ENCODE results near the gene SLC29A1. TPM values are rescaled to one million over a fixed set of nuclear protein-coding genes. Genes with fewer than 3 reads are reported as not detected.

SLC29A1 gene
- total and polyA plus RNA-seq, 2 of the 8 experiments (the other 6 are each of a cell fraction or from before 2014, with no cell fraction given), result 187 to 558 TPM

GRCh38 chr6:44207966-44208365, 15.4 kb upstream of the SLC29A1 start:
- no peak overlapping the region for H3K56ac ChIP-seq (replicated peaks; ENCODE audit: insufficient read length, low read depth, low read length)
- no peak overlapping the region for H4K8ac ChIP-seq (ENCODE audit: extremely low read depth, insufficient read depth, low read length)
- FAIRE-seq (no peak), DNase-seq (ENCODE audit: low read depth in 1 of 2, low spot score in 2 of 2) (no peak)
- peaks cover 8 to 17% (median 14%) of the 10 kb centered on the region in 4 experiments for H3K4me1 ChIP-seq (replicated peaks in 1 of 4; ENCODE audit: control insufficient read depth in 3 of 4, insufficient read depth in 4 of 4, low read length in 3 of 4)
- no peak overlapping the region for H3K18ac ChIP-seq (ENCODE audit: extremely low read depth, low read length)
- WGBS, 2 experiments (ENCODE audit: extremely low coverage in 1 of 2, insufficient coverage in 1 of 2, insufficient read length in 1 of 2, insufficient replicate concordance in 2 of 2, low coverage in 1 of 2, low lambda C conversion rate in 2 of 2, missing lambda C conversion rate in 1 of 2), result 86% methylated on average over 6 of the region's 6 CpGs; no CpG with 5 or more reads in 1 of the 2 experiments
- ChIA-PET CTCF (ENCODE audit: partially characterized antibody) (interaction anchor here (0.9 to 8.0 kb wide), 11 partner anchors 14 to 224 kb away, joined by 3 to 51 read pairs (median 5); partner anchors contain the start of gene SLC29A1), POLR2A (ENCODE audit: partially characterized antibody) (interaction anchor here (0.6 to 3.4 kb wide), 5 partner anchors 11 to 50 kb away, joined by 3 to 16 read pairs (median 4); partner anchors contain the start of genes CAPN11 and HSP90AB1)
- TF ChIP-seq BCL11A (IDR thresholded peaks at IDR 0.05; ENCODE audit: low read depth in 2 of 2, low read length in 2 of 2), result no peak
- TF ChIP-seq NANOG (IDR thresholded peaks at IDR 0.05; ENCODE audit: insufficient read depth, low read depth, low read length, poor library complexity, severe bottlenecking), result no peak
- no peak for TF ChIP-seq CTCF (IDR thresholded peaks at IDR 0.05; ENCODE audit: control extremely low read depth in 1 of 3, insufficient read depth in 1 of 3, low read depth in 1 of 3, low read length in 3 of 3)
- H4K91ac ChIP-seq (replicated peaks; ENCODE audit: insufficient read length, low read length), result no peak overlapping the region
- no peak overlapping the region for H4K5ac ChIP-seq (ENCODE audit: insufficient read length, low read depth, low read length)
- no peak overlapping the region for H2AFZ ChIP-seq (ENCODE audit: low read length)
- no peaks in the 10 kb centered on the region for H3K79me1 ChIP-seq (ENCODE audit: low read depth, low read length)
- H3K79me2 ChIP-seq (ENCODE audit: control insufficient read depth in 1 of 2, insufficient read depth in 2 of 2, low read length in 2 of 2), result no peaks in the 10 kb centered on the region
- H3K23me2 ChIP-seq (ENCODE audit: low read depth, low read length), result no peaks in the 10 kb centered on the region; the same call in 1 of the 2 replicates
- H3K36me3 ChIP-seq (ENCODE audit: control insufficient read depth in 2 of 4, insufficient read depth in 4 of 4, low read length in 3 of 4), result no peaks in the 10 kb centered on the region
- peak overlapping the region; percentile 80; the same call in 1 of the 2 replicates for H2BK20ac ChIP-seq (ENCODE audit: low read length)
- H3K4me2 ChIP-seq (ENCODE audit: insufficient read depth in 1 of 2, low read depth in 2 of 2, low read length in 2 of 2), result no peak overlapping the region
- H3K23ac ChIP-seq (ENCODE audit: insufficient read length), result no peak overlapping the region
- no peak overlapping the region for H3K14ac ChIP-seq (ENCODE audit: insufficient read length)
- no peaks in the 10 kb centered on the region for H3K27me3 ChIP-seq (replicated peaks in 1 of 4; ENCODE audit: control insufficient read depth in 3 of 4, extremely low read depth in 1 of 4, insufficient read depth in 3 of 4, low read length in 3 of 4)
- no peaks in the 10 kb centered on the region for H4K20me1 ChIP-seq (replicated peaks in 1 of 2; ENCODE audit: control insufficient read depth in 1 of 2, insufficient read depth in 2 of 2, low read length in 2 of 2)
- H2BK120ac ChIP-seq (replicated peaks; ENCODE audit: low read depth, low read length), result no peak overlapping the region
- H2BK12ac ChIP-seq (ENCODE audit: low read depth, low read length), result peak overlapping the region; percentile 11; the same call in 1 of the 2 replicates
- no peak overlapping the region for H3K27ac ChIP-seq (ENCODE audit: low read depth, low read length)
- H3K9ac ChIP-seq (replicated peaks in 1 of 4; ENCODE audit: extremely low read depth in 1 of 4, low read depth in 3 of 4, low read length in 3 of 4), result no peak overlapping the region
- H2AK5ac ChIP-seq (ENCODE audit: low read depth, low read length), result no peak overlapping the region
- H3K4ac ChIP-seq (replicated peaks; ENCODE audit: insufficient read length, low read depth, low read length), result no peak overlapping the region
- H3K9me3 ChIP-seq (ENCODE audit: insufficient read depth in 2 of 2, low read depth in 1 of 2, low read length in 1 of 2), result no peaks in the 10 kb centered on the region
- no peak overlapping the region for H3K4me3 ChIP-seq (ENCODE audit: extremely low read depth in 1 of 4, insufficient read depth in 2 of 4, low read depth in 3 of 4, low read length in 4 of 4)
- H2BK5ac ChIP-seq (ENCODE audit: low read depth, low read length), result no peak overlapping the region; the same call in 1 of the 2 replicates
- H2BK15ac ChIP-seq (ENCODE audit: low read length), result 0 out of 2 replicates have a peak overlapping the region, but pooled peaks have one; percentile 29
